DMS153 (cell line): ENCODE measurements around the gene PLXNB2.

Experiments
- DNase-seq: peaks from one replicate; lab custom pipeline; 2025; lab: John Stamatoyannopoulos, UW

The PLXNB2 gene

GRCh38 chr22:50264946-50265669 is 42.3 kb downstream of the PLXNB2 start:
- no peak for DNase-seq

GRCh38 chr22:50264104-50264745 is 43.2 kb downstream of the PLXNB2 start:
- no peak for DNase-seq

- DNase-seq = no peak
Observed at GRCh38 chr22:50262973-50263617, 44.4 kb downstream of the PLXNB2 start.

- DNase-seq = no peak
Observed at GRCh38 chr22:50262460-50262911, 45.0 kb downstream of the PLXNB2 start.

GRCh38 chr22:50261615-50262459 is 45.6 kb downstream of the PLXNB2 start, which contains the start of gene MAPK12:
Gene MAPK12 (minus strand): TSS chr22:50261683. CDS start chr22:50261509, 174 bp downstream.
- no peak for DNase-seq

GRCh38 chr22:50260801-50261614 is 46.4 kb downstream of the PLXNB2 start:
- DNase-seq = no peak

GRCh38 chr22:50260434-50260800 is 47.0 kb downstream of the PLXNB2 start:
- DNase-seq = no peak

GRCh38 chr22:50259302-50259701 is 48.1 kb downstream of the PLXNB2 start:
- DNase-seq = no peak

GRCh38 chr22:50258361-50259292 is 48.8 kb downstream of the PLXNB2 start:
- no peak for DNase-seq

GRCh38 chr22:50257451-50258360 is 49.7 kb downstream of the PLXNB2 start:
- DNase-seq = no peak

GRCh38 chr22:50257041-50257440 is 50.4 kb downstream of the PLXNB2 start:
- no peak for DNase-seq

- no peak for DNase-seq
Observed at GRCh38 chr22:50256258-50256862, 51.1 kb downstream of the PLXNB2 start.

GRCh38 chr22:50255607-50256006 is 51.8 kb downstream of the PLXNB2 start:
- no peak for DNase-seq

- no peak for DNase-seq
Observed at GRCh38 chr22:50255099-50255498, 52.3 kb downstream of the PLXNB2 start.

GRCh38 chr22:50253941-50254340 is 53.5 kb downstream of the PLXNB2 start:
- DNase-seq = no peak

- DNase-seq = no peak
Observed at GRCh38 chr22:50253046-50253915, 54.2 kb downstream of the PLXNB2 start.
